Measurements from ENCODE around the gene SH3GL2.

The SH3GL2 gene

DNA sequence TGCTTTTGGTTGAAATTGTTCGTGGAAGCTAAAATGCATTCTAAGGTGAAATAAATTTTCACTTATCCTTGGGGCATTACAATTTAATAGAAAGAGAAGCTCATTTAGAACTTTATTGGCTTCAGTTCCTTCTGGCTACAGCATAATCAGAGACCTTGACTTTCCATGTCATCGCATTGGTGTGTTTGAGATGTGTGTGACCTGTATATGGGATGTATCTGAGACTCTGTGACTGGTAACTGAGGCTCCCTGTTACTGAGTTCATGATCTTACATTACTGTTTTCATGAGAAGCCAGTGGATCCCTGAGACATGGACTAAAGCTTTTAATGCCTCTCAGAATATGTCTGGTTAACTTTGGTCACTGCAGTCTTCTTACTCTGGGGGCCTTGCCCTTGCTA, 32.5 kb downstream of the SH3GL2 start:
- DNase-seq (ENCODE audit: low read depth) = no peak

- DNase-seq (ENCODE audit: low read depth) = no peak
Measured at GRCh38 chr9:17611917-17612316, 33.1 kb downstream of the SH3GL2 start.

DNA sequence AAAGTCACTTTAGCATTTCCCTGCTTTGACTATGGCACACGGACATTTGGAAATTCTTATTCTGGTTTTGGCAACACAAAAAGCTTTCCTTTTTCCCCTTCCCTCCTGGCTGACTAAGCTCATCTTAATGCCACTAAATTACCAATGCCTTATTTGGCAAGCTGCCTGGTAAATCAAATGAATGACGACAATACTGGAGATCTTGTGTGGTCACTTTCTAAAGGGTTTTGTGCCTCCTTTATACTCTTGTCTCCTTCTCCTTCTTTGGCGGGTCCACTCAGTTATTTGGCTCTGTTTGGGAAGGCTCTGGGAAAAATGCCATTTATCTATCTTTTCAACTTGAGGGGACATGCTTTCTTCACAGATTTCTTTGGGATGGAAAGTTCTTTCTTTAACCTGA, 34.9 kb downstream of the SH3GL2 start:
- DNase-seq (ENCODE audit: low read depth) = no peak

DNA sequence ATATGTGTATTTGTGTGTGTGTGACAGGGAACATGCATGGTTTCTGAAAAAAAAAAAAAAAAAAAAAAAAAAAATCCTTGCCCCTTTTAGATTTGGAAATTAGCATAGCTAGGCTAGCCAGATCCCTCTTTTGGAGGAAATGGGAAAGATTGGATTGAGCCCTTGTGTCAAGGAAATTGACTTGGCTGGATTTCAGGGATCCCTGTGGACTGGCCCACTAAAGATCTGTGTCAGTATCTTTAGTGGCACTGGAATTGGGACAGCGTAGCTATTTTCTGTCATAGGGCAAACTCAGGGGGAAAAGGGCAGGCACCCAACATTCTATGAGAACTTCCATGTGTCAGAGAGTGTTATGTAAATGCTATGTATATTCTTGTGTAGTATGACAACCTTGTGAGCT, 35.4 kb downstream of the SH3GL2 start:
- no peak for DNase-seq (ENCODE audit: low read depth)

- no peak for DNase-seq (ENCODE audit: low read depth)
Measured at GRCh38 chr9:17614903-17615302, 36.0 kb downstream of the SH3GL2 start.

DNA sequence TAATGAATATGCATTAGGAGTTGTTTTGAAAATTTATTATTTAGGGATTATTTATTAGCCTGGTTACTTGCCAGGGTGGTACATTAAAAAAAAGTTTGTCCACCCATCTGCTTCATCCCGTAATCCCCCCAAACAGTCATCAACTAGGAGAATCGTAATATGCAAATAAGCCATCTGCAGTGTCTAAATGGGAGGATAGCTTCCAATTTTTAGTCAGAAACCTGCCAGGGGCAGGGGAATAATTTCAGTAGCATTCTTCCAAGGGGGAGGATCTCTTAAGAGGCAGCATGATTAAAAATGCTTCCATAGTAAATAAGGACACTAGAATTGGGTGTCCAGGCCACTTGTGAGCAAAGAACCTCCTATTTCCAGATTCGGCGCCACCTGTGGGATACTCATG, 43.3 kb downstream of the SH3GL2 start:
- DNase-seq (ENCODE audit: low read depth) = no peak

DNA sequence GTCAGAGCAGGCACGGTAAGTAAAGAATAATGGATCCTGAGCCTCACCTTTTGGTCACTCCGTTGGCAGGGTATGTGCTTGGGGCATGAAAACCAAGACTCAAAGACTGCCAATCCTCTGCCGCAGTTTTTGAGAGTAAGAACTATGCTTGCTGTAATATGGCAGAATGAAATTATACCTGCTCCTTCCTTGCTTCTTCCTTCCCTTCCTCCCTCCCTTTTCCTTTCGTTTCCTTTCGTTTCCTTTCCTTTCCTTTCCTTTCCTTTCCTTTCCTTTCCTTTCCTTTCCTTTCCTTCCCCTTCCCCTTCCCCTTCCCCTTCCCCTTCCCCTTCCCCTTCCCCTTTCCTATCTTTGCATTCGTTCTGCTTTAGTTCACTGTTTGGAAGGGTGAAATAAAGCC, 43.9 kb downstream of the SH3GL2 start:
- DNase-seq (ENCODE audit: low read depth) = no peak

- DNase-seq (ENCODE audit: low read depth) = no peak
Measured at GRCh38 chr9:17623965-17624364, 45.1 kb downstream of the SH3GL2 start.

GRCh38 chr9:17624571-17624970, 45.7 kb downstream of the SH3GL2 start:
- no peak for DNase-seq (ENCODE audit: low read depth)

GRCh38 chr9:17625644-17626388, 47.0 kb downstream of the SH3GL2 start:
- no peak for DNase-seq (ENCODE audit: low read depth)

- DNase-seq (ENCODE audit: low read depth) = no peak
Measured at GRCh38 chr9:17627641-17628040, 48.8 kb downstream of the SH3GL2 start.

DNA sequence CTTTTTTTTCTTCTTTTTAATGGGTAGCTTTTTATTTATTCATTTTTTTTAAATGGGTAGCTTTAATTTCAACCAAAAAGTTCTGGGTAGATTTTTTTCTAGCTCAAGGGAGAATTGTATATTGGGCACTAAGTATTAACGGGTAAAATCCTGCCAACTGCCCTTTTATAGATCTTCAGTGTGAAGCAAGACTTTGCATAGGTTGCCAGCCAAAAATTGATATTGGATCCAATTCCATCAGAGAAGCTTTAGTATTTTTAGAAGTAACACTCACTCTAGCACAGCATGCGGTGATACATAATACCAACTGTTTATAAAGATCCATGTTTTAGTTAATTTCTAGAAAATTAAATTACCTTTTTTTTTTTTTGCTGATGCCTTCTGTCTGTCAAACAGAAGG, 49.8 kb downstream of the SH3GL2 start:
- DNase-seq (ENCODE audit: low read depth) = no peak

- no peak for DNase-seq (ENCODE audit: low read depth)
Measured at GRCh38 chr9:17630531-17630949, 51.7 kb downstream of the SH3GL2 start.

- no peak for DNase-seq (ENCODE audit: low read depth)
Measured at GRCh38 chr9:17631396-17631795, 52.5 kb downstream of the SH3GL2 start.

DNA sequence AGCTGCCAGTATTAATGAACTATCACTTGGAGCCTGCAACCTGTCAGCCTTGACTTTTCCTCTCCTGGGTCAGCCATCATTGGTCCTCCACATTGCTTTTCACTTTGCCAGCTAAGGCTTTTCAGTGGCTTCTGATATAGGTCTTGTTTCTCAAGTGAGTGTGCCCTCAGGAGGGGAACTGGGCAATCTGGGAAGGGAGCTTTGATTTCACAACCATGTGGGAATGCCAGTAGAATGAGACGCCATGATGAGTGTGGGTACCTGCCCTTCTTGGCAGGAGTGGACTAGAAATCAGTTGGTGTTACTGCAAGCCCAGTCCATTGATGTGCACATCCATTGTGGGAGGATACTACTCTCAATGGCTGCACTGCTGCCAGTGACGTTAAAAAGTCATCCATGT, 54.1 kb downstream of the SH3GL2 start:
- no peak for DNase-seq (ENCODE audit: low read depth)

- no peak for DNase-seq (ENCODE audit: low read depth)
Measured at GRCh38 chr9:17635115-17635890, 56.4 kb downstream of the SH3GL2 start.

DNA sequence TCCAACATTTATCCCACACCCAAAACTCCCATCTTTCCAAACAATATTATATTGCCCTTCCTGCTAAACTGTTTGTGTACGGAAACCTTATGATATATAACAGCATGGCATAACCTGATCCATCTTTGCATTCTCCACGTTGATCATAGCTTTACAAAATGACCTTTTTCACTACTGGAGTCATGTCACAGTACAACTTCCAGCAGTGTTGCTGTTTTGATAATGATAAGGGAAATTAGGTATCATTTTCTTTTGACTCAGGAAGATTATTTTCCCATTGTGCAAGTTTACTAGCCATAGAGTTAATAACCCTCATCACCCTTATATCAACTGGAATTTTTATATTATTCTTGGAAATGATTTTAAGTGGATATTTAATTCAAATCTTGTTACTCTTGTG, 57.5 kb downstream of the SH3GL2 start:
- no peak for DNase-seq (ENCODE audit: low read depth)

DNA sequence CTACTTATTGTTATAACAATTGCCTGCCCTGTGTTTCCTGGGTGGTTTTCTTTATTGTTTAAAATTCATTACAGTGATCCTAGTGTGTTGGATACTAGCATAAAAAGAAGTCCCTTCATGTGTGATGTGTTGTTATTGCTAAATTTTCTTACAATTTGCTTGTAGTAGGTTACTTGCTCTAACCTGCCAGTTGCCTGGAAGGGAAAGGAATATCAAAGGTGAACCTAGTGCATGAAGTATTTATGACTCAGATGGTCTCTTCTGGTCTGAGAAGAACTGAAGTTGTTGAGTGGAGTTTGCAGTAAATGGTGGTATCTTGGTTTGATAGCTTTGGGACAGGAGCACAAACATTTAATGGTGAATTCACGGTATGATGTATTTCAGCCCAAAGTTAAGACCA, 58.0 kb downstream of the SH3GL2 start:
- DNase-seq (ENCODE audit: low read depth) = no peak

DNA sequence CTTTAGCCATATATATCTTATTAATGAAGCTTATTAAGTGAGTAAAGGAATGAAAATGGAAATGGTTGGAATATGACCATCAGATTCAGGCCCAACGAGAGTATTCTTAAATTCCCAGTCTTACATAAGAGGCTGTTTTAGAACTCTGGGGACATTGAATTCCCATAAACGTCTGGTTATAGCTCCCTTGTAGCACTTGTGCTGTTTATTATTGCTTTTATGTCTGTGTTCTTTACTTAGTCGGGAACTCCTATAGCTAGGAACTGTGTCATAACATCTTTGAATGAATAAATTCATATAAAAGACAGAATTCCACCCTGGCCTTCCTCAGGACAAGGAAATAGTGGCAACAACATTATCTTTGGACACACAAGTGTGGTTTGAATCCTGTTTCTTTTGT, 58.4 kb downstream of the SH3GL2 start:
- no peak for DNase-seq (ENCODE audit: low read depth)

DNA sequence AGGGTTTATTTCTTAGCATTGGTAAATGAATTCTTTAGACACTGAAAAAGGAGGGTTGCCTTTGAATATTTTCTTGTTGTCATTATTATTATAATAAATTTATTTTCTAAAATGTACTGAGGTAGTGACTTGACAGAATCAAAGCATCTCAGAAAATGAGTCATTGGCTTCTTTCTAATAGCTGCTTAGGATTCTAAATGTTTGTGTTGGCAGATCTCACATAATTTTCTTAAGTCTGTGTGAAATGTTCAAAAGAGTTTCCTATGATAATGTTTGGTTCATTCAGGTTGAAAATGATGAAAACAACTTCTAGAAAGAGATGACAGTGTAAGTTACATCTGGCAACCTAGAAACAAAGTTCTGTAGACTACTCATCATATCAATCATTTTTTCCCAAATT, 69.7 kb downstream of the SH3GL2 start:
- no peak for DNase-seq (ENCODE audit: low read depth)

DNA sequence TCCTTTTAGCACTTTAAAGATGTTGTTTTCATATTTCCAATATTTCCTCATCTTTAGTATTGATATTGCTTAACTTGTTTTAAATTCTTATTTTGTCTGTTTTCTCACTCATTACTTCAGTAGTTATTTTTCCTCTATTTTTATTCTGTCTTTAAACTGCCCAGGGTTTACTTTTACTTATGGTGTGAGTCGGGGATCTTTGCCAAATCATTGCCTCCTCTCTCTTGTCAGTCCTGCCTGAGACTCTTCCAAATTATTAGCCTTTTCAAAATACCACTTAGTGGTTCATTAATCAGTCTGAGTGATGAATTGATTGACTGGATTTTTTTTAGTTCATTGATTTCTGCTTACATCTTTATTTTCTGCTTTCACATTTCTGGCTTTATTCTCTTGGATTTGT, 72.9 kb downstream of the SH3GL2 start:
- DNase-seq (ENCODE audit: low read depth) = no peak

GRCh38 chr9:17653947-17654465, 75.1 kb downstream of the SH3GL2 start:
- DNase-seq (ENCODE audit: low read depth) = no peak

- DNase-seq (ENCODE audit: low read depth) = no peak
Measured at GRCh38 chr9:17656889-17657288, 78.0 kb downstream of the SH3GL2 start.
